HEK293 (cell line): ENCODE results near the gene LRRC43.

Experiments
- CTCF ChIA-PET: fragments of 350-600 bp; formaldehyde crosslinking; extraction: SDS; loops from one replicate; lab custom pipeline; 2021; ENCODE audit warnings: antibody characterized with exemption; lab: Yijun Ruan, JAX
- POLR2A ChIA-PET: fragments of 300-600 bp; formaldehyde crosslinking; extraction: SDS; loops from one replicate; lab custom pipeline; 2020; ENCODE audit warnings: antibody characterized with exemption, inconsistent platforms; lab: Yijun Ruan, JAX
- H3K27ac ChIP-seq: fragments of 200-500 bp; sonication (Bioruptor generic); 2 replicates; pipeline ENCODE4 v1.5.1; 2014; ENCODE audit warnings: low read depth, low read length, control low read depth, inconsistent platforms; ENCODE audit errors: extremely low read depth
- H3K36me3 ChIP-seq, 2 experiments: fragments of 200-500 bp in 1 of 2; sonication (Bioruptor generic) in 1 of 2; 1 replicate in 1 of 2; 2 replicates in 1 of 2; pipeline ENCODE4 v1.5.1; 2014 to 2017; ENCODE audit warnings: inconsistent platforms in 2 of 2, low read length in 2 of 2; ENCODE audit not compliant: control insufficient read depth in 2 of 2, insufficient read depth in 1 of 2
- H3K4me1 ChIP-seq: fragments of 200-500 bp; sonication (Bioruptor generic); 2 replicates; pipeline ENCODE4 v1.5.1; 2014; ENCODE audit warnings: mild to moderate bottlenecking, low read length, inconsistent platforms; ENCODE audit not compliant: control insufficient read depth, insufficient read depth
- H3K4me3 ChIP-seq: 2 replicates; pipeline ENCODE4 v1.5.1; 2011; ENCODE audit warnings: low read depth, mild to moderate bottlenecking, control low read depth, low read length, moderate library complexity
- H3K9me3 ChIP-seq: fragments of 200-500 bp; sonication (Bioruptor generic); 2 replicates; pipeline ENCODE4 v1.5.1; 2014; ENCODE audit warnings: low read depth, low read length, inconsistent platforms; ENCODE audit not compliant: control insufficient read depth, insufficient read depth
- BCL11A ChIP-seq: fragments of 450-650 bp; formaldehyde crosslinking; IDR thresholded peaks from 2 replicates; pipeline ENCODE4 v1.5.1; 2016; ENCODE audit warnings: low read depth, missing biosample characterization, missing genetic modification characterization
- MZF1 ChIP-seq: fragments of 450-650 bp; formaldehyde crosslinking; IDR thresholded peaks from 2 replicates; pipeline ENCODE4 v1.5.1; 2017; ENCODE audit warnings: missing biosample characterization, missing genetic modification characterization, borderline replicate concordance
- RBAK ChIP-seq: fragments of 450-650 bp; formaldehyde crosslinking; IDR thresholded peaks from 2 replicates; pipeline ENCODE4 v1.5.1; 2016; ENCODE audit warnings: missing biosample characterization, missing genetic modification characterization
- SETDB1 ChIP-seq: IDR thresholded peaks from one replicate; pipeline ENCODE4 v1.6.1; 2017; ENCODE audit warnings: mild to moderate bottlenecking, low read length, moderate library complexity, mixed read lengths; ENCODE audit not compliant: insufficient read length
- WT1 ChIP-seq: fragments of 450-650 bp; formaldehyde crosslinking; IDR thresholded peaks from 2 replicates; pipeline ENCODE4 v1.5.1; 2016; ENCODE audit warnings: missing biosample characterization, missing genetic modification characterization
- ZBTB17 ChIP-seq: fragments of 450-650 bp; formaldehyde crosslinking; IDR thresholded peaks from 2 replicates; pipeline ENCODE4 v1.5.1; 2016; ENCODE audit warnings: missing biosample characterization, missing genetic modification characterization
- ZNF112 ChIP-seq: fragments of 450-650 bp; formaldehyde crosslinking; IDR thresholded peaks from 2 replicates; pipeline ENCODE4 v1.5.0; 2017; ENCODE audit warnings: missing biosample characterization, missing genetic modification characterization
- ZNF138 ChIP-seq: fragments of 450-650 bp; formaldehyde crosslinking; IDR thresholded peaks from 2 replicates; pipeline ENCODE4 v1.5.1; 2016; ENCODE audit warnings: missing biosample characterization, missing genetic modification characterization, borderline replicate concordance
- ZNF248 ChIP-seq: fragments of 450-650 bp; formaldehyde crosslinking; IDR thresholded peaks from 2 replicates; pipeline ENCODE4 v1.5.1; 2017; ENCODE audit warnings: missing biosample characterization, missing genetic modification characterization
- ZNF529 ChIP-seq: fragments of 450-650 bp; formaldehyde crosslinking; IDR thresholded peaks from 2 replicates; pipeline ENCODE4 v1.5.1; 2017; ENCODE audit warnings: missing genetic modification characterization, missing biosample characterization; ENCODE audit not compliant: insufficient replicate concordance
- ZNF571 ChIP-seq: fragments of 450-650 bp; formaldehyde crosslinking; IDR thresholded peaks from 2 replicates; pipeline ENCODE4 v1.5.0; 2017; ENCODE audit warnings: missing biosample characterization, missing genetic modification characterization
- ZNF585B ChIP-seq: fragments of 450-650 bp; formaldehyde crosslinking; IDR thresholded peaks from 2 replicates; pipeline ENCODE4 v1.5.1; 2016; ENCODE audit warnings: missing biosample characterization, missing genetic modification characterization
- ZNF660 ChIP-seq: fragments of 450-650 bp; IDR thresholded peaks from 2 replicates; pipeline ENCODE4 v1.5.1; 2018; ENCODE audit warnings: missing biosample characterization, mild to moderate bottlenecking, missing genetic modification characterization
- TF ChIP-seq, protein P1 (sequence below): fragments of 450-650 bp; formaldehyde crosslinking; IDR thresholded peaks from 2 replicates; pipeline ENCODE4 v1.5.1; 2016; ENCODE audit warnings: missing biosample characterization, missing genetic modification characterization
- TF ChIP-seq, protein P2 (sequence below): fragments of 450-650 bp; formaldehyde crosslinking; IDR thresholded peaks from 2 replicates; pipeline ENCODE4 v1.5.1; 2016; ENCODE audit warnings: missing biosample characterization, missing genetic modification characterization
- TF ChIP-seq, protein P3 (sequence below): fragments of 450-650 bp; formaldehyde crosslinking; IDR thresholded peaks from 2 replicates; pipeline ENCODE4; 2016; ENCODE audit warnings: missing biosample characterization, missing genetic modification characterization
- TF ChIP-seq, protein P4 (sequence below): fragments of 450-650 bp; formaldehyde crosslinking; IDR thresholded peaks from 2 replicates; pipeline ENCODE4 v1.5.1; 2016; ENCODE audit warnings: missing biosample characterization, missing genetic modification characterization
- TF ChIP-seq, protein P5 (sequence below): fragments of 450-650 bp; formaldehyde crosslinking; IDR thresholded peaks from 2 replicates; pipeline ENCODE4 v1.5.1; 2016; ENCODE audit warnings: missing biosample characterization, missing genetic modification characterization, borderline replicate concordance

LRRC43 gene

DNA sequence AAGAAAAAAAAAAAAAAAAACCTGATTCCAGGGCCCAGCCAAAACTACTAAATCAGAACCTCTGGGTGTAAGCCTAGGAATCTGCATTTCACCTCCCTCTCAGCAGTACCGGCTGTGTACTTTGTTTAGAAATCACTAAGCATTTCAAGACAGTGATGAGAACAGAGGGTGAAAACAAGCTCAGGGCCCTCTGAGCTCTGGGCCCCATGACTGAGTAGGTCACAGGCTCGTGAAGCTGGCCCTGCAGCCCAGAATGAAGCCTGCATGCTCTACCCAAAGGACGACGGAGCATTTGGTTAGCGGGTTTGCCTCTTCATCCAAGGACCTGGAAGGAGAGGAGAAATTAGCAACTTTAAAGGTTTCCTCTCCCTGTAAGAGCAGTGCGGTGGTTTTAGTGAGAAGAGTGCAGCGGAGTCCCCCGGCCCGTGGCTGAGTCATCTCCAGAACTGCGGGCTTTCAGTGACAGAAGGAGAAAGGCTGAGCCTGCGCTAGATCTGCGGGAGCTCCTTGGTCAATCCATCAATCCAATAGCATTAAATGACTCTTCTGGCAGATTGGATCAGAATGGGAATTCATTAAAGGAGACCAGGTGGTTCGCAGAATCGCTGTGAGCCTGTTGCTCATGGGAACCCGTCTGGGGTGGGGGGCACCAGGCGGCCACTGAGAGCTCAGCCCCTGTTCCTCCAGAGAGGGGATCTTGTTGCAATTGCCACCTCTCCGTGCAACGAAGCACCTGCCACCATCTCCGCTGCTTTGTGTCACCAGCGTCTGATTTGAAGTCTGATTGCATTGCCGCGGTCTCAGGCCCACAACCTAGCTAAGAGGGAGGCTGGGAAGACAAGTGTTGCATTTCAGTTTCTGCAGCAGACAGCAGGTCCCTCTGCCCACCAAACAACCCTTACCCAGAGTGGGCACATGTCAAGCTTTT is 16.2 kb upstream of the LRRC43 start (continued):
- TF ChIP-seq MZF1 (no peak), SETDB1 (no peak), BCL11A (tag by site-specific recombination) (no peak), RBAK (no peak)
- TF ChIP-seq, protein P1, sequence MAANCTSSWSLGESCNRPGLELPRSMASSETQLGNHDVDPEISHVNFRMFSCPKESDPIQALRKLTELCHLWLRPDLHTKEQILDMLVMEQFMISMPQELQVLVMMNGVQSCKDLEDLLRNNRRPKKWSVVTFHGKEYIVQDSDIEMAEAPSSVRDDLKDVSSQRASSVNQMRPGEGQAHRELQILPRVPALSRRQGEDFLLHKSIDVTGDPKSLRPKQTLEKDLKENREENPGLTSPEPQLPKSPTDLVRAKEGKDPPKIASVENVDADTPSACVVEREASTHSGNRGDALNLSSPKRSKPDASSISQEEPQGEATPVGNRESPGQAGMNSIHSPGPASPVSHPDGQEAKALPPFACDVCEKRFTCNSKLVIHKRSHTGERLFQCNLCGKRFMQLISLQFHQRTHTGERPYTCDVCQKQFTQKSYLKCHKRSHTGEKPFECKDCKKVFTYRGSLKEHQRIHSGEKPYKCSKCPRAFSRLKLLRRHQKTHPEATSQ (tag by site-specific recombination): no peak
- TF ChIP-seq, protein P2, sequence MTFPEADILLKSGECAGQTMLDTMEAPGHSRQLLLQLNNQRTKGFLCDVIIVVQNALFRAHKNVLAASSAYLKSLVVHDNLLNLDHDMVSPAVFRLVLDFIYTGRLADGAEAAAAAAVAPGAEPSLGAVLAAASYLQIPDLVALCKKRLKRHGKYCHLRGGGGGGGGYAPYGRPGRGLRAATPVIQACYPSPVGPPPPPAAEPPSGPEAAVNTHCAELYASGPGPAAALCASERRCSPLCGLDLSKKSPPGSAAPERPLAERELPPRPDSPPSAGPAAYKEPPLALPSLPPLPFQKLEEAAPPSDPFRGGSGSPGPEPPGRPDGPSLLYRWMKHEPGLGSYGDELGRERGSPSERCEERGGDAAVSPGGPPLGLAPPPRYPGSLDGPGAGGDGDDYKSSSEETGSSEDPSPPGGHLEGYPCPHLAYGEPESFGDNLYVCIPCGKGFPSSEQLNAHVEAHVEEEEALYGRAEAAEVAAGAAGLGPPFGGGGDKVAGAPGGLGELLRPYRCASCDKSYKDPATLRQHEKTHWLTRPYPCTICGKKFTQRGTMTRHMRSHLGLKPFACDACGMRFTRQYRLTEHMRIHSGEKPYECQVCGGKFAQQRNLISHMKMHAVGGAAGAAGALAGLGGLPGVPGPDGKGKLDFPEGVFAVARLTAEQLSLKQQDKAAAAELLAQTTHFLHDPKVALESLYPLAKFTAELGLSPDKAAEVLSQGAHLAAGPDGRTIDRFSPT (tag by site-specific recombination): no peak

DNA sequence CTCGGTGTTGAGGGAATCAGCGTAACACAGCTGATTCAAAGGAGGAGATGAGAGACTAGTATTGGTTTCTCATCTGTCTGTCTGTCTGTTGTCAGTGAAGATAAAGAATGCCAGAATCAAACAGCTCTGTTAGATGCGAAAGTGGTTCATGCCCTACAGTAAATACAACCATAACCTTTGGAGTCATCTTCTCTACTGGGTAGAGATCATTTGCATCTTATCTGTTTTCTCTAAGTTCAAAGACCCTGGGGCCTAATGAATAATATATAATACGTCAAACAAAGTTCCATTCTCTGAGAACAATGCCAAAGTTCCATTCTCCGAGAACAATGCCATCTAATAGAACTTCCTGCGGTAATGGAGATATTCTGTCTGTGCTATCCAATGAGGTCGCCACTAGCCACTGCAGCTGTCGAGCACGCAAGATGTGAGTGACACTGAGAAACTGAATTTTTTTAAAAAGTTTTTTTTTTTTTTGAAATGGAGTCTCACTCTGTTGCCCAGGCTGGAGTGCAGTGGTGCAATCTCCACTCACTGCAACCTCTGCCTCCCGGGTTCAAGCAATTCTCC is 15.5 kb upstream of the LRRC43 start:
- Histone ChIP-seq H3K27ac (no peak overlapping the region), H3K4me3 (no peak overlapping the region), H3K36me3 (no peaks in the 10 kb centered on the region), H3K9me3 (no peaks in the 10 kb centered on the region), H3K4me1 (no peaks in the 10 kb centered on the region)
- POLR2A ChIA-PET: no interaction called here
- CTCF ChIA-PET: interaction anchor here (0.9 to 1.2 kb wide), 4 partner anchors 22 to 113 kb away, joined by 3 read pairs; no protein-coding TSS in a partner anchor
- TF ChIP-seq ZNF112 (no peak), ZNF585B (tag by site-specific recombination) (no peak), ZNF571 (tag by site-specific recombination) (no peak), ZBTB17 (tag by site-specific recombination) (no peak), WT1 (tag by site-specific recombination) (no peak), ZNF248 (no peak), ZNF138 (no peak), ZNF660 (tag by site-specific recombination) (no peak)
- TF ChIP-seq, protein P3, sequence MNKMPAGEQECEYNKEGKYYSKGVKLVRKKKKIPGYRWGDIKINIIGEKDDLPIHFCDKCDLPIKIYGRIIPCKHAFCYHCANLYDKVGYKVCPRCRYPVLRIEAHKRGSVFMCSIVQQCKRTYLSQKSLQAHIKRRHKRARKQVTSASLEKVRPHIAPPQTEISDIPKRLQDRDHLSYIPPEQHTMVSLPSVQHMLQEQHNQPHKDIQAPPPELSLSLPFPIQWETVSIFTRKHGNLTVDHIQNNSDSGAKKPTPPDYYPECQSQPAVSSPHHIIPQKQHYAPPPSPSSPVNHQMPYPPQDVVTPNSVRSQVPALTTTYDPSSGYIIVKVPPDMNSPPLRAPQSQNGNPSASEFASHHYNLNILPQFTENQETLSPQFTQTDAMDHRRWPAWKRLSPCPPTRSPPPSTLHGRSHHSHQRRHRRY (tag by site-specific recombination): no peak
- TF ChIP-seq, protein P4, sequence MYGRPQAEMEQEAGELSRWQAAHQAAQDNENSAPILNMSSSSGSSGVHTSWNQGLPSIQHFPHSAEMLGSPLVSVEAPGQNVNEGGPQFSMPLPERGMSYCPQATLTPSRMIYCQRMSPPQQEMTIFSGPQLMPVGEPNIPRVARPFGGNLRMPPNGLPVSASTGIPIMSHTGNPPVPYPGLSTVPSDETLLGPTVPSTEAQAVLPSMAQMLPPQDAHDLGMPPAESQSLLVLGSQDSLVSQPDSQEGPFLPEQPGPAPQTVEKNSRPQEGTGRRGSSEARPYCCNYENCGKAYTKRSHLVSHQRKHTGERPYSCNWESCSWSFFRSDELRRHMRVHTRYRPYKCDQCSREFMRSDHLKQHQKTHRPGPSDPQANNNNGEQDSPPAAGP (tag by site-specific recombination): no peak

DNA sequence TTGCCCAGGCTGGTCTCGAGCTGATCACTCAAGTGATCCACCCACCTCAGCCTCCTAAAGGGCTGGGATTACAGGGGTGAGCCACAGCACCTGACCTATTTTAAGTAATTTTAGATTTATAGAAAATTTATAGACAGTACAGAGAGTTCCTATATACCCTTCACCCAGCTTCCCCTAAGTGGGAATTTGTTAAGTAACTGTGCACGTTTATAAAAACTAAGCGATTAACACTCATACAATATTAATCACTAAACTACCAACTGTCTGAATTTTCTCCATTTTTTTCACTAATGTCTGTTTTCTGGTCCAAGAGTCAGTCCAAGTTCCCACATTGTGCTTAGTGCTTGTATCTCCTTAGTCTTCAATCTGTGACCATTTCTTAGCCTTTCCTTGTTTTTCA is 14.4 kb upstream of the LRRC43 start:
- Histone ChIP-seq H3K27ac (no peak overlapping the region), H3K36me3 (no peaks in the 10 kb centered on the region), H3K9me3 (no peaks in the 10 kb centered on the region), H3K4me3 (no peak overlapping the region), H3K4me1 (no peaks in the 10 kb centered on the region)
- TF ChIP-seq ZNF529 (tag by site-specific recombination) (peak; percentile 96), ZBTB17 (tag by site-specific recombination) (no peak)
- TF ChIP-seq, protein P5, sequence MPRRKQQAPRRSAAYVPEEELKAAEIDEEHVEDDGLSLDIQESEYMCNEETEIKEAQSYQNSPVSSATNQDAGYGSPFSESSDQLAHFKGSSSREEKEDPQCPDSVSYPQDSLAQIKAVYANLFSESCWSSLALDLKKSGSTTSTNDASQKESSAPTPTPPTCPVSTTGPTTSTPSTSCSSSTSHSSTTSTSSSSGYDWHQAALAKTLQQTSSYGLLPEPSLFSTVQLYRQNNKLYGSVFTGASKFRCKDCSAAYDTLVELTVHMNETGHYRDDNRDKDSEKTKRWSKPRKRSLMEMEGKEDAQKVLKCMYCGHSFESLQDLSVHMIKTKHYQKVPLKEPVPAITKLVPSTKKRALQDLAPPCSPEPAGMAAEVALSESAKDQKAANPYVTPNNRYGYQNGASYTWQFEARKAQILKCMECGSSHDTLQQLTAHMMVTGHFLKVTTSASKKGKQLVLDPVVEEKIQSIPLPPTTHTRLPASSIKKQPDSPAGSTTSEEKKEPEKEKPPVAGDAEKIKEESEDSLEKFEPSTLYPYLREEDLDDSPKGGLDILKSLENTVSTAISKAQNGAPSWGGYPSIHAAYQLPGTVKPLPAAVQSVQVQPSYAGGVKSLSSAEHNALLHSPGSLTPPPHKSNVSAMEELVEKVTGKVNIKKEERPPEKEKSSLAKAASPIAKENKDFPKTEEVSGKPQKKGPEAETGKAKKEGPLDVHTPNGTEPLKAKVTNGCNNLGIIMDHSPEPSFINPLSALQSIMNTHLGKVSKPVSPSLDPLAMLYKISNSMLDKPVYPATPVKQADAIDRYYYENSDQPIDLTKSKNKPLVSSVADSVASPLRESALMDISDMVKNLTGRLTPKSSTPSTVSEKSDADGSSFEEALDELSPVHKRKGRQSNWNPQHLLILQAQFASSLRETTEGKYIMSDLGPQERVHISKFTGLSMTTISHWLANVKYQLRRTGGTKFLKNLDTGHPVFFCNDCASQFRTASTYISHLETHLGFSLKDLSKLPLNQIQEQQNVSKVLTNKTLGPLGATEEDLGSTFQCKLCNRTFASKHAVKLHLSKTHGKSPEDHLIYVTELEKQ (tag by site-specific recombination): no peak
- POLR2A ChIA-PET: no interaction called here
- CTCF ChIA-PET: interaction anchor here (0.9 kb wide), 1 partner anchor 22 kb away, joined by 3 read pairs; no protein-coding TSS in a partner anchor
